Endothelial cell of hepatic sinusoid (primary cell): ENCODE measurements around the gene ASCL2.

ENCODE experiments used
- in situ Hi-C: cut with HindIII; loops from 2 replicates; pipeline ENCODE4 v1.10.0; 2017; ENCODE audit warnings: low sequenced_read_pairs

Gene ASCL2

GRCh38 chr11:2275334-2276279 lies 5.2 kb upstream of the ASCL2 start:
- in situ Hi-C loops: no loop called here

DNA sequence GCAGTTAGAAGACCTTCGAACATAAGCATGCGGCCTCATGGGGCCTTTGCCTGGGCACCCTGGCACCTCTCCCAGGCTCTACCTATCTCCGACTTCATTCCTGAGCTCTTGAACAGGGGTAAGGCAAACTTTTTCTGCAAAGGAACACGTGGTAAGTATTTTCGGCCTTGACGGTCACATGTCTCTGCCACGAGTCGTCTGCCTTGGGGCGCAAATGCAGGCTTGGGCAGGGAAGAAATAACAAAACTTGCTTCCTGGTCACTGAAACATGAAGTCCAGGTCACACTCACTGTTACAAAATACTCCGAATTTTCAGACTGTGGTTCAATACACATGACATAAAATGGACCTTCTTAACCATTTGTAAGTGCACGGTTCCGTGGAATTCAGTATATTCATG lies 3.4 kb upstream of the ASCL2 start:
- in situ Hi-C loops: no loop called here

- in situ Hi-C loops: no loop called here
These were observed 2.9 kb upstream of the ASCL2 start for GRCh38 chr11:2273311-2273710.

DNA sequence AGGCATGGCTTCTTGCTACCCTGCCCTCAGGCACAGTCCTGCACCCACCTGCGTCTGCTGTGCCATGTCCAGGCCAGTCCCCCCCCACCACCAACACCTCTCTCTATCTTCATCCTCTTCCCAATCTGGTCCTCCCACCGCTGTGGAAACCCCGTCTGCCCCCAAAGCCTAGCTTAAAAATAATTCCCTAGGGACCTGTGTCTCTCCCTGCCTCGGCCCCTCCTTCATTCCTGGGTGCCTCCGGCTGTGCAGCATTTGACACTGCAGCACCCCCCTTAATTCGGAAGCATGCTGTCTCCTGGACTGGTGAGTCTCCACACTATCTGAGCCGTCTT lies 2.5 kb upstream of the ASCL2 start:
- in situ Hi-C loops: no loop called here

GRCh38 chr11:2272228-2272945 lies 2.0 kb upstream of the ASCL2 start:
- in situ Hi-C loops: no loop called here

GRCh38 chr11:2271327-2272227 lies 1.2 kb upstream of the ASCL2 start:
- in situ Hi-C loops: no loop called here

DNA sequence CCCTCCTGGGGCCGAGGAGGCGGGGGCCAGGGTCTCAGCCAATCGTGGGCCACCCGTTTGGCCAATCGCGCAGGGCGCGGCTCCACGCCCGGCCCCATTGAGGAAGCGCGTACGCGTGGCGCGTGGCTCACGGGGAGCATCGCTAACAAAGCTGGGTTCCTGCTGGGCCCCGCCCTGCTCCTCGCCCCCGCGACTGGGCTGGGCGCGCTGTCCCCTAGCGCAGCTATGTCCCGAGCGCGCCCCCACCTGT lies 614 bp upstream of the ASCL2 start:
- in situ Hi-C loops: no loop called here

DNA sequence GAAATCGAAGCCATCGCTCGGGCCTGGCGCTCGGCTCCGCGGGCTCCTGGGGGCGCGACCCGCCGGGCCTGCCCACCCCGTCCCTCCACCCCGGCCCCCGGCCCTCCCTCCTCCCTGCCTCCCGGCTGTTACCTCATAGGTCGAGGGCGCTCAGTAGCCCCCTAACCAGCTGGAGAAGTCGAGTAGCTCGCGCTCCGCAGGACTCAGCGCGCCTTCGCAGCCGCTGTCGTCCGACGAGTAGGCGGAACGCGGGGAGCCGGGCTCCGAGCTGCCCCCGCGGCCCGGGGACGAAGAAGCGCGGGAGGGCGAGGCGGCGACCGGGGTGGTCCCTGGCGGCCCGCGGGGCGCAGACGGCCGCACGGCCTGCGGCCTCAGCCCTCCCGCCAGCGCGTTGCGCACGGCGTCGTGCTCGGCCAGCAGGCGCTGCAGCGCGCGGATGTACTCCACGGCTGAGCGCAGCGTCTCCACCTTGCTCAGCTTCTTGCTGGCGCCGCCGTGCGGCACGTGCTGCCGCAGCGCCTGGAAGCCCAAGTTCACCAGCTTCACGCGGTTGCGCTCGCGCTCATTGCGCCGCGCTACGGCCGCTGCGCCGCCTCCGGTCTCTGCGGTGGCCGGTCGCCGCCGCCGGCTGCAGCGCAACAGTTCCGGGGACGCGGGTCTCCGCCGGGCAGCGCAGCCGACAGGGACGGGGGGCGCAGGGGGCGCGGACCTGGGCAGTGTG lies 627 bp downstream of the ASCL2 start:
- in situ Hi-C loops: loop anchor here (5.0 kb wide), 2 partner anchors 57 to 87 kb away; no protein-coding TSS in a partner anchor

DNA sequence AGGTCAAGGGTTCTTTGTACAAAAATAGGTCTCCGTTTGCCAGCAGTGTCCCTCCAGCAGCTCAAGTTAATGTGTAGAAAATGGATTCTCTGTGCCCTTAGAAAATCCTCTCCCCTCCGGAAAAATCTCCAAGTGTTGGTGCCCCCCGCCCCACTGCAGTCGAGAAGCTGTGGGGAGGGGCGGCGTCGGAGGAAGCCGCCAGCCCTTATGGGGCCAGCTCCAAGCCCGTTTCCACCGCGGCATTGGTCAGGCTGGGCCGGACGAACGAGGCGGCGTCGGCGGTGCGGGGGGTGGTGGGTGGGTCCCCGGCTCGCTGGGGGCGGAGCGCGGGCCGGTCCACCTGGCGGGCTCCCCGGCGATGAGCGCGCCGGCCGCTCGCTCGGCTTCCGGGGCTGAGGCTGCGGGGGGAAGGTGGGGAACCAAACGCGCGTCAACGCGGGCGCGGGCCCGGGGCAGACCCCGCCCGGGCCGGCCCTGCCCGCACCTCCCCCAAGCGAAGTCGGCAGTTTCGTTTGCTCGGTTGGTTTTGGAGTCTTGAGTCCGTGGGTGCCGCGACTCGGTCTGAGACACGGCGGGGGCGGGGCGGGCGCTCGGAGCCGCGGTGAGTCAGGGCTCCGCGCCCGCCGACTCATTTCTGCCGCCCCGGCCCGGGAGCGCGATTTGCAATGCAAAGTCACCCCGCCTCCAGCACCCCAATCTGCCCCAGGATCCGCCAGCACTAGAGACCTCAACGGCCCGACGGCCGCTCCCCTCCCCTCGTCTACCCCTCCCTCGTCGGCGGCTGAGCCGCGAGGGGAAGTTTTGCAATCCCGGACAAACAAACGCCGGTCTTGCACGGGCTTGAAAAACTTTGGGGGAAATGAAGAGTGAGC lies 1.4 kb downstream of the ASCL2 start:
- in situ Hi-C loops: loop anchor here (5.0 kb wide), 2 partner anchors 57 to 87 kb away; no protein-coding TSS in a partner anchor

DNA sequence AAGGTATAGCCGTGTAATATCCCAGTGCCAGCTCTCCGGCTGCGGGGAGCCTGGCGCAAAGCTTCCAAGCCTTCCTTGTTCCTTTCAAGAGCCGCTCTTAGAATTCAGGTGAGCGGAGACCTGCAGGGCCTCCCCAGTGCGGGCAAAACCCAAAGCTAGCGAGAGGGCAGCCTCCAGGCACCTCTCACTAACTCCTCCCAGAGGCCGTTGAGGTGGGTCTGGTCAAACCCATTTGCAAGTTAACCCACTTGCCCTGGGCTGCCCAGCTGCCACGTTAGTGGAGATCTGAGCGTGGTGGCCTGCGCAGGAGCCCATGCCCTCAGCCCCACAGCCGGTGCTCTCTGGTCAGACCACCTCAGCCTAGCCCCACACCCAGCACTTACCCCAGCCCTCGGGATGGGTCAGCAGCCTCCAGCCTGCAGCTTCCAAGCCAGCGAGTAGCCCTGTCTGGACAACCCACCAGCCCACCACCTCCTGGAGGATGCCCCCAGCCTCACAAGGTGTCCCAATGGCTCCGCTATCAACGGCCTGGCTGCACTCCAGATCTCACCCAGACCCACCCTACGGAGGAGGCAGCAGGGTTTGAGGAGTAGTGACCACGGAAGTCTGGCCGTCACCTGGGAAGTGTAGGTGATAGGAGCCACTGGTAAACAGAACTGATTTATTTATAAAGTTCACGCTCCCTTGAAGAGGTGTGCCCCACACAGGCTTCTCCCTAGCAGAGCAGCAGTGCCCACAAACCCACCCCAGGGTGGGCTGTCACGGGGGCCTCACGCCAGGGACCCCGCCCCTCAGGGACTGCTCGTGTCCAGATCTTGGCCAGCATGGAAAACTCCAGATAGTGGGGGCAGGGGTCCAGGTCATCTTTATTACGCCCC lies 2.3 kb downstream of the ASCL2 start:
- in situ Hi-C loops: loop anchor here (5.0 kb wide), 2 partner anchors 56 to 86 kb away; no protein-coding TSS in a partner anchor

GRCh38 chr11:2267306-2267850 lies 3.0 kb downstream of the ASCL2 start:
- in situ Hi-C loops: loop anchor here (5.0 kb wide), 2 partner anchors 55 to 85 kb away; no protein-coding TSS in a partner anchor

DNA sequence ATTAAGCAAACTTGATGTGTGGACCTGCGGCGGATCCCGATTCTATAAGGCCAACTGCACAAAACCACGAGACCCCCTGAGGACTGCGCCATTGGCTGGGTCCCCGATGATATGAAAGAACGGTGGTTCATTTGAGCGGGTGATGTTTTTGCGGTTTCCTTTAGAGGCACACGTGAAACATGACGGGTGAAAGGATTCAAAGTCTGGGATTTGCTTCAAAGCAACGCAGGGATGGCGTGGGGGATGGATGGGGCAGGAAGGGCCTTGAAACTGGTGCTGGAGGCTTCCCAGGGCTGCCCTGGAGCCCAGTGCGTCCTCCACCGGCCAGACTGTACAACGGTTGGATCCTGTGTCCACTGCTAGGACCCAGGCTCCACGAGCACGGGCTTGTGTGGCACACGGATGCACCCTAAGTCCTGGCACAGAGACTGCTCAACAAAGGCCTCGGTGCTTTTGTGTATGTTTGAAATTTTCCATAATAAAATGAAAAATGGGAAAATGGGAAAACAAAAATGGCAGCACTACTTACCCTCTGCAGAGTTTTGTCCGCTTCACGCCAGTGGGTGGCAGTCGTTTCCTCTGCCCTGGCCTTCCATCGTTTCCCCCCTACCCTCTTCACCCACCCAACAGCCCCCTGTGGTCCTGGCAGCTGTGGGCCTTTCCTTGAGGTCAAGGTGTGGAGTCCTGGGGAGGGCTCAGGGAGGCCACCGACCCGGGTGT lies 3.6 kb downstream of the ASCL2 start:
- in situ Hi-C loops: loop anchor here (5.0 kb wide), 2 partner anchors 54 to 84 kb away; no protein-coding TSS in a partner anchor

DNA sequence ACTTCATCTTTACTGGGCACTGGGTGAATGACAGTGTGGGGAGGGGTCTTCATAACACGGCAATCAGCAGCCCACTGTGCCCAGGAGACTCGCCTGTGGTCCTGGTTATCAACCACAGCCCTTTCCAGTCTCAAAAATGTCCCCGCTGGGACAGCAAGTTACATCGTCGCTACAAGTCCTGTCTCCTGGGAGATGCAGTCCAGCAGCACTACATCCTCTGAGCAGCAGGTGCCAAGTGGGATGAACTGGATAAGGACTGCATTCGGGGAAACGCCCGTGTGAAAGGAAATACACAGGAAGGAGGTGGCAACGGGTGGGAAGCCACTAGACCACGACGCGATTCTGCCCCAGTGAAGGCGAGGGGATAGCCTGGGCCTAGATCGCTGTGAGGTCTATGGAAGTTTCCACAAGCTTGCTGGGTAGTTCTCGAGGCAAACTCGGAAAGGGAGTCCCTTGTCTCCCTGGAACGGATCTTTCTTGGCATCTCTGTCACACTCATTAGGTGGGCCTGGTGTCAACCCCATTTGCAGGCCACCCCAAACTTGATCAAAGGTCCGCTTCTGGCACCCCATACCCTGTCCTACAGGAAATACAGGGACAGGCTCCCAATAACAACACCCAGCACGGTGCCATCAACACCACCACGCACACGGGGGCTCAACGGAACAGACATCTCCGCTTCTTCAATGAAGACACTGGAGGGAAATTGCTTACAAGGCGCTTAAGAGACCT lies 4.4 kb downstream of the ASCL2 start:
- in situ Hi-C loops: loop anchor here (5.0 kb wide), 2 partner anchors 54 to 84 kb away; no protein-coding TSS in a partner anchor

GRCh38 chr11:2265396-2265795 lies 5.0 kb downstream of the ASCL2 start:
- in situ Hi-C loops: loop anchor here (5.0 kb wide), 2 partner anchors 53 to 83 kb away; no protein-coding TSS in a partner anchor

GRCh38 chr11:2264366-2265053 lies 5.9 kb downstream of the ASCL2 start:
- in situ Hi-C loops: loop anchor here (5.0 kb wide), 2 partner anchors 52 to 82 kb away; no protein-coding TSS in a partner anchor

DNA sequence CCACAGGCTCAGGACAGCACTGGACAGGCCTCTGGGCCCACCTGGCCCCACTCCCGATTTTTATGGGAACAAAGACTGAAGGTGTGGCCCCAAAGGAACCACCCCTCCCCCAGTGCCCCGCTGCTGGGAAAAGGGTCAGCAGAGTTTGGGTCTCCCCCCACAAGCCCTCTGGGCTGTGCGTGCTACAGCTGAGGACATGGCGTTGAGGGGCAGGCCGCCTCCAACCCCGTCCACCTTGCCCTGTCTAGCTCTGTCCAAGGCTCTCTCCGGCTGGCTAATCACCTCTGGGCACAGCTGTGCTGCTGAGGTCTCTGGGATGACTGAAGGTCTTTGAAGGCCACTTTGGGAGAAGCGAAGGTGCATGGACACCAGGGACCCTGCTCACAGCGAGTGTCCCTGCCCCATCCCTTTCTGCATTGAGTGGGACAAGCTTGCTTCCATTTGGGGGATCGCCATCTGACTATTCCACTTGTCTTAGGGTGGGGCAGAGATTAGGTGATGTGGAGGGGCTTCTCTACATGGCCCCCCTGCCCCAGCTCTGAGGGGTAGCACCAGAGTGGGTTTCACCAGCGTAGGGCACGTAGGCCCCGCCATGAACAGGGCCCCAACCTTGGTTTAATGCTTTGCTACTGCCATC lies 6.5 kb downstream of the ASCL2 start:
- in situ Hi-C loops: no loop called here
